Hair follicular keratinocyte (primary cell): ENCODE results near the gene ZDHHC14. TPM values are rescaled to one million over a fixed set of nuclear protein-coding genes. Genes with fewer than 3 reads are reported as not detected.

Experiments used
- total RNA-seq: library from RNA; depleted of rRNA; stranded (reverse); fragments of >200 nt; gene quantifications from 2 replicates; pipeline ENCODE4 v1.2.3, GENCODE V29; 2015

The ZDHHC14 gene
- 4.3 and 7.7 TPM in 2 replicates for total RNA-seq

DNA sequence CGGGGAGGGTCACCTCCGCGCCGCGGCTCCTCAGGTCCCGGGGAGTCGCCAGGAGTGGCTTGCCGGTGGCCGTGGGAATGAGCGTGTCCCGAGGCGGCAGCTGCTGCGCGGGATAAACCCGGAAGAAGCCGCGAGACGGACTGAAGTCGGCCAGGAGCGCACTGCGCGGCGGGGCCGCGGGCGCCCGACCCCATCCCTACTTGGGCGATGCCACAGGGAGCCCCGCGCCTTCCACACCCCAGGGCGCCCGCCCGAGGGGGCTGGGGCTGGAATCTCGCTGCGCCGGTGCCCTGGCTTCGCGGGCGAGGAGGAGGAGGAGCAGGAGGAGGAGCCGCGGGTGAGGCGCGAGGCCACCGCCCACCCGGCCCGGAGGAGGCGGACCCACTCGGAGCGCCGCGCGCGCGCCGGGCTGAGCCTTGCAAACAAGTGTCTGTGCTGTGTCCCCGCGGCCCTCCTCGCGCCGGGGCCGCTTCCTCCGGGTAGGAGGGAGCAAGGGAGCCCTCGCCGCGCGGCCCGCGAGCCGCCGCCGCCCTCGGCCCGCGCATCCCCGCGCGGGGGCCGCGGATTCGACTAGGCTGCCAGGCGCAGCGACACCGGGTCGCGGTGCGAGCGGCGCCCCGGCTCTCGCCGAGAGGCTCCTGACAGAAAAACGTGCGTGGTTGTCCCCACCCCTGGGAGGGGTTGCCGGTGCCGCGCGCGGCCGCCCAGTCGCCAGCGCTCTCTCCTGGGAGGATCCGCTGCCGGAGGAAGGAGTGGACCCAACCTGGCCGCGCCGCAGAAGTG is at the start of gene ZDHHC14:
Gene ZDHHC14, plus strand, starts transcription at position 412 of the 783 bp plus-strand sequence.

Other genes with a start within 250 kb of the ZDHHC14 start
- gene TMEM242, start 57.7 kb upstream of the ZDHHC14 start, total RNA-seq = 5.7 and 6.9 TPM in 2 replicates